Mononuclear cell (primary cell): Measurements from ENCODE around the gene L1CAM. TPM values are rescaled to one million over a fixed set of nuclear protein-coding genes. Genes with fewer than 3 reads are reported as not detected.

Source experiments
- H3K27me3 ChIP-seq: 2 replicates; pipeline ENCODE4 v1.6.0; 2011; ENCODE audit warnings: low read length, control low read depth; ENCODE audit not compliant: insufficient read depth
- H3K4me1 ChIP-seq: 2 replicates; pipeline ENCODE4 v1.5.1; 2011; ENCODE audit warnings: mild to moderate bottlenecking, low read length, control low read depth; ENCODE audit not compliant: insufficient read depth
- H3K4me3 ChIP-seq: 2 replicates; pipeline ENCODE4 v1.5.1; 2011; ENCODE audit warnings: mild to moderate bottlenecking, low read length, moderate library complexity
- H3K9me3 ChIP-seq: 2 replicates; pipeline ENCODE4 v1.5.1; 2011; ENCODE audit warnings: low read depth, mild to moderate bottlenecking, control low read depth, low read length
- total RNA-seq: library from RNA; depleted of rRNA; stranded (reverse); fragments of >200 nt; gene quantifications from one replicate; pipeline ENCODE4 v1.2.3, GENCODE V29; 2012

The L1CAM gene
- total RNA-seq, 1 donor = 0.52 TPM

DNA sequence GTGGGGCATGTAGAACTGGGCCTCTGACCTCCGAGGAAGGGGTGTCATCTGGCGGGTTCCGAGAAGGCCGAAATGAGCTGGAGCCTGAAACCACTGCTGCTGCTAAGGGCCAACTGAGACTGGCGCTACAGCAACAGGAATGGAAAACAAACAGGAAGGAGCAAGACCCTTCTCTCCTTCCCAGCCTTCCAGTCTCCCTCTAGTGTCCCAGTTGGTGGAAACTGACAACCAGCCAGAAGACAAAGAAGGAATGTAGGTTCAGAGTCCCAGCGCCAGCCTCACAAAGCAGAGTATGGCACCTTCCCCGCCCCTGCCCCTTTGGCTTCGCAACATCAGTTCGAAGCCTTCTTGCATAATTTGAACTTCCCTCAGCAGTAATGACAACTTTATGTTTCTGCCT is 31.3 kb downstream of the L1CAM start:
- Histone ChIP-seq H3K4me3 (no peak overlapping the region), H3K4me1 (no peaks in the 10 kb centered on the region), H3K9me3 (no peaks in the 10 kb centered on the region), H3K27me3 (no peaks in the 10 kb centered on the region)

DNA sequence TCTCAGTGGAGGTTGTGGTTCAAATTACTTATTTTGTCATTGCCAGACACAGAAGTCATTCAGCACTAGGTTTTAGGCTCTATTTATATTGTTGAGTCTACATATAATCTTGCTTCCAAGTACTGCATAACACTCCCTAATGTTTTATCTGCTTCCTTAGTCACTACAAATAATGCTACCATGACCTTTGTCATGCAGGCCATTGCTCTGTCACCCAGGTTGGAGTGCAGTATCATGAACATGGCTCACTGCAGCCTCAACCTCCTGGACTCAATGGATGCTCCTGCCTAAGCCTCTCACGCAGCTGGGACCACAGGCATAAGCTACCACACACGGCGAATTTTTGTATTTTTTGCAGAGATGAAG is 32.1 kb downstream of the L1CAM start:
- H3K4me3 ChIP-seq = no peak overlapping the region
- no peaks in the 10 kb centered on the region for H3K27me3 ChIP-seq
- no peaks in the 10 kb centered on the region for H3K4me1 ChIP-seq
- H3K9me3 ChIP-seq = no peaks in the 10 kb centered on the region

DNA sequence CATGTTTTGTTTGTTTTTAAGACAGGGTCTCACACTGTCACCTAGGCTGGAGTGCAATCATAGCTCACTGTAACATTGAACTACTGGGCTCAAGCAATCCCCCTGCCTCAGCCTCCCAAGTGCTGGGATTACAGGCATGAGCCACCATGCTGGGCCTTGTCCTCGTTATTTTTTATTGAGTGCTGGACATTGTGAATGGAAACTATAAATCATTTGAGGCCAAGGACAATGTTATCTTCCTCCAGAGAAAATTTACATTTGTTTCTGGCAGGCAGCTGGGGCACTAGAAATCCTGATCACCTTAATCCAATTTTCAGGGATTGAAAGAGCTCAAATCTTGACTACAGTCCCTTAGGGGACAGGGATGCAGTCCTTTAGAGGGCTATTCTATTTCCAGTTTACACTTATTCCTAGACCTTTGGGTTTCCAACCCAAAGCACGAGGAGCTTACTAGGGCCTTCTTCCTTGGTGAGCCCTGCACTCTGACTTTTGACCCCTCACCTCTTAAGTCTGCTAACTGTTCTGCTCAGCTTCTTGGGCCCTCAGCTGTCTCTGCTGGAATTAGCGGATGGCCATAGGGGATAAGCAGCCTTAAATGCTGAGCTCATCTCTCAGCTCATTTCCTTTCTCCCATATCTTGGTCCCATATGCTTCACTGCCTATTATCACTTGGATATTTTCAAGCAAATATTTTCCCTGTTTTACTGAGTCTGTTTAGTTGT is 32.6 kb downstream of the L1CAM start:
- H3K4me1 ChIP-seq = no peaks in the 10 kb centered on the region
- no peaks in the 10 kb centered on the region for H3K27me3 ChIP-seq
- no peaks in the 10 kb centered on the region for H3K9me3 ChIP-seq
- no peak overlapping the region for H3K4me3 ChIP-seq

- Histone ChIP-seq H3K4me1 (no peaks in the 10 kb centered on the region), H3K9me3 (no peaks in the 10 kb centered on the region), H3K27me3 (no peaks in the 10 kb centered on the region), H3K4me3 (no peak overlapping the region)
Measured at GRCh38 chrX:153851981-153852380, 34.0 kb downstream of the L1CAM start.

DNA sequence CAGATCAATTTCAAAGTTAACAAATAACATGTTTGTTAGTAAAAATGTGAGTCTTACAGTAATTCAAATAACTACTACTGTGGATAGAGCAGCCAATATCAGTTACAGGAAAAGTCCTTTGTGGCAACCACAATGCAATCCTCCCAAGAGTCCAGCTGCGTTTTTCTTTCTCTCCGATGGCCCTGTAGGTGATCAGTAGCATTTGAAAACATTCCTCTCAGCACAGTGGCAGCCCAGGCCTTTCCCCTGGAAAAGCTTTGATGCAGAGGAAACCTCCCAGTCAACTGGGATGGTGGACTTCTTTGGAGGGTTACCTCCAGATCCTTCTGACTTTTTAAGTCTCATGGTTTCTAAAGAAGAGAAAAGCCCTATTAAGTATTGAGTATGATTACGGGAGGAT is 37.6 kb downstream of the L1CAM start:
- Histone ChIP-seq H3K4me3 (no peak overlapping the region), H3K9me3 (no peaks in the 10 kb centered on the region), H3K27me3 (peaks cover 7% of the 10 kb centered on the region), H3K4me1 (no peaks in the 10 kb centered on the region)

DNA sequence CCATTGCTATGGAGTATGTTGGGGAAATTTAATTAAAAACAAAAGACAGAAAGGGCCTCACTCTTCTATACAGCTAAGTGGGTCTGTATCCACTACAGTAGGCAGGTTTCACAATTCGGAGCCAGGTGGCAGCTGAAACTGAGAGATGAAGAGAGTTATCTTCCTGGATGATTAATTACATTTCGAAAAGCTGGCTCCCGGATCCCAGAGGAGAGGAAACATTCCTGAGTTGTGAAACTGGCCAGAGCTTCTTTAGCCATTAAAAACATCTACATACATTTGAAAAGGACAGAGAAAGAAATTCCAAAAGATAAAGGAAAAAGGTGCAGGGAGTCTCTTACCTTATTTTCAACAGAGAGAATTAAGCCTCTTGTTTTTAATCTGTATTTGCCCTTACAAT is 40.1 kb downstream of the L1CAM start:
- Histone ChIP-seq H3K4me1 (no peaks in the 10 kb centered on the region), H3K9me3 (no peaks in the 10 kb centered on the region), H3K27me3 (peaks cover 7% of the 10 kb centered on the region), H3K4me3 (no peak overlapping the region)

DNA sequence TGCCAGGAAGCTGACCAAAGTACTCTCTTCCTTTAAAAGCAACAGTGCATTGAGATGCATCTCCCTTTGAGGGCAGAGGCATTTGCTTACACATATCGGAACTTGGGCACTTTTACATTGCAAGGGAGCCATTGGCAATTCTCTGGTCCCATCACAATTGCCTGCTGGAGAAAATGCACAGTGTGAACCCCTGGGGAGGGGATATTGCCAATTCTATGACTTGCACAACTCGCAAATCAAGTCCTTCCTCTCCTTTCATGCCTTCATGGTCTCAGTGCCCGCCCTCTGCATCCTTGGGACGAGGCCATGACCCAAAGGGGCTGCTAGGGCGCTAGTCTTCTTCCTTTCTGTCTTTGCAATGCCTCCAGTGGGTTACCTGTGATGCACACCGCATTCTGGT is 40.8 kb downstream of the L1CAM start:
- H3K9me3 ChIP-seq = no peaks in the 10 kb centered on the region

GRCh38 chrX:153844509-153845082 is 41.4 kb downstream of the L1CAM start:
- no peak overlapping the region for H3K4me3 ChIP-seq
- no peaks in the 10 kb centered on the region for H3K9me3 ChIP-seq
- peaks cover 7% of the 10 kb centered on the region for H3K27me3 ChIP-seq
- H3K4me1 ChIP-seq = no peaks in the 10 kb centered on the region

More for the DNA sequence above, 40.8 kb downstream of the L1CAM start:
- Histone ChIP-seq H3K27me3 (peaks cover 7% of the 10 kb centered on the region), H3K4me3 (no peak overlapping the region), H3K4me1 (no peaks in the 10 kb centered on the region)

DNA sequence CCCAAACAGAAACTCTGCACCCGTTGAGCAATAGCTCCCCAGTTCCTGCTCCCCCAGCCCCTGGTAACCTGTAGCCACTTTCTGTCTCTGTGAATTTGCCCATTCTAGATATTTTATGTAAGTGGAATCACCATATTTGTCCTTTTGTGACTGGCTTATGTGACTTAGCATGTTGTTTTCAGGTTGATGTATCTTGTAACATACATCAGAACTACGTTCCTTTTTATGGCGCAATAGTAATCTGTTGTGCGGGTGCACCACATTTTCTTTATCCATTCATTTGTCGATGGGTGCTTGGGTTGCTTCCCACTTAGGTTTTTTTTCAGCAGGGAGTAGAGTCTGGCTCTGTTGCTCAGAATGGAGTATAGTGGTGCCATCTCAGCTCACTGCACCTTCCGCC is 49.1 kb downstream of the L1CAM start:
- Histone ChIP-seq H3K27me3 (no peaks in the 10 kb centered on the region), H3K4me3 (no peak overlapping the region), H3K4me1 (no peaks in the 10 kb centered on the region)

GRCh38 chrX:153832728-153833127 is 53.2 kb downstream of the L1CAM start:
- Histone ChIP-seq H3K27me3 (peaks cover 17% of the 10 kb centered on the region), H3K9me3 (no peaks in the 10 kb centered on the region), H3K4me1 (no peaks in the 10 kb centered on the region), H3K4me3 (no peak overlapping the region)

More for the DNA sequence above, 49.1 kb downstream of the L1CAM start:
- no peaks in the 10 kb centered on the region for H3K9me3 ChIP-seq

GRCh38 chrX:153831429-153832150 is 54.4 kb downstream of the L1CAM start:
- peaks cover 24% of the 10 kb centered on the region for H3K27me3 ChIP-seq

GRCh38 chrX:153830640-153831428 is 55.1 kb downstream of the L1CAM start:
- Histone ChIP-seq H3K4me3 (no peak overlapping the region), H3K9me3 (no peaks in the 10 kb centered on the region), H3K4me1 (no peaks in the 10 kb centered on the region), H3K27me3 (peaks cover 24% of the 10 kb centered on the region)

More at GRCh38 chrX:153831429-153832150, 54.4 kb downstream of the L1CAM start:
- Histone ChIP-seq H3K4me1 (no peaks in the 10 kb centered on the region), H3K9me3 (no peaks in the 10 kb centered on the region), H3K4me3 (no peak overlapping the region)

DNA sequence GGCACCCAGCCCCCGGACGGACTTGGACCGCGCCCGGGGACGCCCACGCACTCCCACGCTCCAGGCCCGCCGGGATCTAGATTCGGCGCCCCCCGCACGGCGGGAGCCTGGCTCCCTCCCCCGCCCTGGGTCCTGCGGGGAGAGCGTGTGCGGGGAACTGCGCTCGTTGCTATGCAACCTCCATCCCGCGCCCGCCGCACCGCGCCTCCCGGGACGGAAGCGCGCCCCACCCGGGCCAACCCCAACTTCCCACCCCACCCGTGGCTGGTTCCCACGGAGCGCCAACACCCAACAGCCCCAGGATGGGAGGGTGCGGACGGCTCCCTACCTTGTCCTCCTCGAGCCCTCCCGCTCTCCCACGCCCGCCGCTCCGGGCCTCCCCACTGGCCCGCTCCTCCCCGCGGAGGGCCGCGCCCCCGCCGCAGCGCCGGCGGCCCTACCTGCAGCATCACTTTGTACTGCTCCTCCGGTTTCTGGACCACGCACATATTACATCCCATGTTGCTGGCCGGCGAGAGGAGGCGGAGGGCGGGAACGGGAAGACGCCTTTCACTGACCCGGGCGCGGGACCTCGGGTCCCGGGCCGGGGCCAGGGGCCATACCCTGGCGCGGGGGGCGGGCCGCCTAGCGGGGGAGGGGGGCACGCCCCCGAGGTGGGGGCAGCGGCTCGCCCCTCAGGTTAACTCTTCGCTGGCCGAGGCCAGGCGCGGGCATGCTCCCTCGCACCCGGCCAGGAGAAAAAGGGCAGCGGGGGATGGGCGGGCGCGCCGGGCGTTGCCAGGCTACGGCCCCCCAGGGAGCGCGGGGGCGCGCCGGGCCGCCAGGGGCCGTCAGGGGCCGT is 56.0 kb downstream of the L1CAM start, which contains the start of gene PDZD4:
Gene PDZD4 (minus strand): TSS at position 746 of the 841 bp plus-strand sequence. CDS start 246 bp downstream, at position 500.
- Histone ChIP-seq H3K27me3 (peaks cover 24% of the 10 kb centered on the region), H3K4me3 (no peak within 1 kb of the TSS), H3K9me3 (no peaks in the 10 kb centered on the region), H3K4me1 (no peaks in the 10 kb centered on the region)

- Histone ChIP-seq H3K9me3 (no peaks in the 10 kb centered on the region), H3K27me3 (peaks cover 24% of the 10 kb centered on the region), H3K4me1 (no peaks in the 10 kb centered on the region), H3K4me3 (no peak overlapping the region)
Measured at GRCh38 chrX:153829549-153829798, 56.5 kb downstream of the L1CAM start.
